Vagina (tissue), 2 donors: ENCODE data around the gene C3orf62. TPM values are rescaled to one million over a fixed set of nuclear protein-coding genes. Genes with fewer than 3 reads are reported as not detected.
A peak's percentile ranks its signal among the peaks of the same experiment; 100 is the strongest.
"Not testable (repeated sequence)": the region's sequence is repeated elsewhere in the genome, so short reads cannot be mapped to it uniquely, and the experiment has no call there.

Source experiments
- DNase-seq, 2 donors: peaks; one replicate each; pipeline ENCODE4 v3.0.0-alpha.2; 2017; ENCODE audit errors: extremely low spot score in 2 of 2
- H3K27ac ChIP-seq: fragments of 200-600 bp; sonication (generic); one replicate; pipeline ENCODE4 v1.5.1; 2019
- H3K27me3 ChIP-seq: fragments of 200-600 bp; sonication (generic); one replicate; pipeline ENCODE4 v1.5.1; 2019
- H3K36me3 ChIP-seq, 2 donors: fragments of 200-600 bp; sonication (generic); one replicate each; pipeline ENCODE4 v1.5.1; 2017 to 2019
- H3K4me1 ChIP-seq: fragments of 200-600 bp; sonication (generic); one replicate; pipeline ENCODE4 v1.5.1; 2019
- H3K4me3 ChIP-seq, 2 donors: fragments of 200-600 bp; sonication (generic); 1 replicate in 1 of 2; 2 replicates in 1 of 2; pipeline ENCODE4 v1.5.1; 2016 to 2019
- H3K9me3 ChIP-seq: fragments of 200-600 bp; sonication (generic); one replicate; pipeline ENCODE4 v1.5.1; 2019
- POLR2A ChIP-seq, 2 donors: fragments of 450-650 bp; IDR thresholded peaks; one replicate each; pipeline ENCODE4 v1.6.1; 2017; ENCODE audit warnings: antibody characterized with exemption in 2 of 2, mild to moderate bottlenecking in 2 of 2, moderate library complexity in 2 of 2
- POLR2AphosphoS5 ChIP-seq, 2 donors: sonication (generic); formaldehyde crosslinking; IDR thresholded peaks; one replicate each; pipeline ENCODE4 v1.9.0; 2017; ENCODE audit warnings: antibody characterized with exemption in 2 of 2, mild to moderate bottlenecking in 2 of 2, low read depth in 1 of 2; ENCODE audit not compliant: insufficient read depth in 1 of 2
- intact Hi-C: fragments of 100-400 bp; cut with DNase I; formaldehyde crosslinking; loops from one replicate; pipeline ENCODE4 v1.15.1; 2023
- microRNA-seq: library from miRNA; unstranded; fragments of <30 nt; microRNA quantifications from one replicate; pipeline ENCODE4, GENCODE V29; 2017; ENCODE audit warnings: borderline number of aligned reads, borderline replicate concordance
- small RNA-seq: library from RNA; depleted of rRNA; stranded (forward); fragments of <200 nt; gene quantifications from one replicate; pipeline ENCODE3, GENCODE V24; 2016
- total RNA-seq: library from RNA; depleted of rRNA; stranded (reverse); fragments of >200 nt; gene quantifications from one replicate; pipeline ENCODE4 v1.2.3, GENCODE V29; 2016
- TF ChIP-seq, protein P1 (sequence below), 3 experiments: fragments of 450-650 bp in 2 of 3; fragments of 200-600 bp in 1 of 3; sonication (generic) in 1 of 3; IDR thresholded peaks; one replicate each; pipeline ENCODE4 v1.5.1; 2017 to 2019; ENCODE audit warnings: antibody characterized with exemption in 3 of 3, mild to moderate bottlenecking in 2 of 3, moderate library complexity in 2 of 3

C3orf62 gene
- total RNA-seq, 1 donor from 2014 or later: 17.9 TPM

DNA sequence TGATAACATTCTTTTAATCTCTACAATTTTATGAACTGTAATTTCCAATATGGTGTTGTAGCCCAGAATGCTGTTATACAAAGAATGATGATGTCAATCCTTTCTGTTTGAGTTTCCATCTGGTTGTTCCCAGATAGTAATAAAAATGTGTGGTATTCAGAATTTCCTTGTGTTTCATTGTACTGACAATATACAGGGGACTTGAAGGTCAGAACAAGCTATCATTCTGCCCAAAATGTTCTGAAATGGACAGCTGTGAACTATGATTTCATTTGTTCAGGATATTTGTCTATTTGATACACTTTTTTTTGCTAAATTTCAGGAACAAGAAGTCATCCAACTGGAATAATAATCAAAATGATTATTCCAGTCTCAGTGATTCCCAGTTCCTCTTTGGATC is 40.8 kb downstream of the C3orf62 start:
- peaks cover 12% of the 10 kb centered on the region for H3K9me3 ChIP-seq
- DNase-seq: no peak
- H3K27ac ChIP-seq: no peak overlapping the region
- H3K4me1 ChIP-seq: no peaks in the 10 kb centered on the region
- intact Hi-C loops: no loop called here
- H3K27me3 ChIP-seq: no peaks in the 10 kb centered on the region
- TF ChIP-seq POLR2A (IDR thresholded peaks at IDR 0.05): no peak
- no peak for TF ChIP-seq POLR2AphosphoS5 (IDR thresholded peaks at IDR 0.05; ENCODE audit: insufficient read depth in 1 of 2, low read depth in 1 of 2)
- H3K36me3 ChIP-seq: no peaks in the 10 kb centered on the region
- H3K4me3 ChIP-seq: no peak overlapping the region

DNA sequence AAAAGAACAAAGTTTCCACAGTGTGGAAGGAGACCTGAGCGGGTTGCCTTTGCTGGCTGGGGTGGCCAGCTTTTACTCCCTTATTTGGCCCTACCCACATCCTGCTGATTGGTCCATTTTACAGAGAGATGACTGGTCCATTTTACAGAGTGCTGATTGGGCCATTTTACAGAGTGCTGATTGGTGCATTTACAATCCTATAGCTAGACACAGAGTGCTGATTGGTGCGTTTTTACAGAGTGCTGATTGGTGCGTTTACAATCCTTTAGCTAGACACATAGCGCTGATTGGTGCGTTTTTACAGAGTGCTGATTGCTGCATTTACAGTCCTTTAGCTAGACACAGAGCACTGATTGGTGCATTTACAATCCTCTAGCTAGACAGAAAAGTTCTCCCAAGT is 48.2 kb downstream of the C3orf62 start:
- H3K4me3 ChIP-seq, H3K27me3 ChIP-seq, H3K36me3 ChIP-seq, intact Hi-C loops, H3K4me1 ChIP-seq, DNase-seq, H3K27ac ChIP-seq: not testable (repeated sequence)
- H3K9me3 ChIP-seq: peaks cover 28% of the 10 kb centered on the region

DNA sequence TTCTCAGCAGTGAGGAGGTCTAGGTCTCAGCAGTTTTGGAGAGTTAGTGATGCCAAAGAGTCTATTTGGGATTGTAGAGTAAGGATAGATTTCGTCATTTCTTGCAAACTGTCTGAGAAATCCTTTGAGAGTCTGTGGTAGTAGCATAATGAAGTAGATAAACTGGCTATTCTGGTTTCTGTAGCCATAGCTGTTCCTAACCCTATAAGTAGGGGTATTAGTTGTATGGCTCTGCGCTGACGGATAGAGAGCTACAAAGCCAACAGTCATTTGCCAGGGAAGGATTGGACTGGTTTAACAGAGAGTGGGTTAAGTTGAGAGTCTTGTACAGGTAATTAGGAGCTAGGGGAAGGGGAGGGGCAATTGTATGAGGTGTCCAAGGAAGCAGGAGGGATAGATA is 55.0 kb downstream of the C3orf62 start:
- intact Hi-C loops: no loop called here
- no peak overlapping the region for H3K4me3 ChIP-seq
- H3K36me3 ChIP-seq: no peaks in the 10 kb centered on the region
- no peak for DNase-seq
- H3K27ac ChIP-seq: peak overlapping the region; percentile 45
- H3K9me3 ChIP-seq: no peaks in the 10 kb centered on the region
- peaks cover 14% of the 10 kb centered on the region for H3K4me1 ChIP-seq
- TF ChIP-seq, protein P1, sequence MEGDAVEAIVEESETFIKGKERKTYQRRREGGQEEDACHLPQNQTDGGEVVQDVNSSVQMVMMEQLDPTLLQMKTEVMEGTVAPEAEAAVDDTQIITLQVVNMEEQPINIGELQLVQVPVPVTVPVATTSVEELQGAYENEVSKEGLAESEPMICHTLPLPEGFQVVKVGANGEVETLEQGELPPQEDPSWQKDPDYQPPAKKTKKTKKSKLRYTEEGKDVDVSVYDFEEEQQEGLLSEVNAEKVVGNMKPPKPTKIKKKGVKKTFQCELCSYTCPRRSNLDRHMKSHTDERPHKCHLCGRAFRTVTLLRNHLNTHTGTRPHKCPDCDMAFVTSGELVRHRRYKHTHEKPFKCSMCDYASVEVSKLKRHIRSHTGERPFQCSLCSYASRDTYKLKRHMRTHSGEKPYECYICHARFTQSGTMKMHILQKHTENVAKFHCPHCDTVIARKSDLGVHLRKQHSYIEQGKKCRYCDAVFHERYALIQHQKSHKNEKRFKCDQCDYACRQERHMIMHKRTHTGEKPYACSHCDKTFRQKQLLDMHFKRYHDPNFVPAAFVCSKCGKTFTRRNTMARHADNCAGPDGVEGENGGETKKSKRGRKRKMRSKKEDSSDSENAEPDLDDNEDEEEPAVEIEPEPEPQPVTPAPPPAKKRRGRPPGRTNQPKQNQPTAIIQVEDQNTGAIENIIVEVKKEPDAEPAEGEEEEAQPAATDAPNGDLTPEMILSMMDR (IDR thresholded peaks at IDR 0.05): no peak
- TF ChIP-seq POLR2AphosphoS5 (IDR thresholded peaks at IDR 0.05; ENCODE audit: insufficient read depth in 1 of 2, low read depth in 1 of 2): peak in 1 of 2 donors; percentile 83
- no peaks in the 10 kb centered on the region for H3K27me3 ChIP-seq

DNA sequence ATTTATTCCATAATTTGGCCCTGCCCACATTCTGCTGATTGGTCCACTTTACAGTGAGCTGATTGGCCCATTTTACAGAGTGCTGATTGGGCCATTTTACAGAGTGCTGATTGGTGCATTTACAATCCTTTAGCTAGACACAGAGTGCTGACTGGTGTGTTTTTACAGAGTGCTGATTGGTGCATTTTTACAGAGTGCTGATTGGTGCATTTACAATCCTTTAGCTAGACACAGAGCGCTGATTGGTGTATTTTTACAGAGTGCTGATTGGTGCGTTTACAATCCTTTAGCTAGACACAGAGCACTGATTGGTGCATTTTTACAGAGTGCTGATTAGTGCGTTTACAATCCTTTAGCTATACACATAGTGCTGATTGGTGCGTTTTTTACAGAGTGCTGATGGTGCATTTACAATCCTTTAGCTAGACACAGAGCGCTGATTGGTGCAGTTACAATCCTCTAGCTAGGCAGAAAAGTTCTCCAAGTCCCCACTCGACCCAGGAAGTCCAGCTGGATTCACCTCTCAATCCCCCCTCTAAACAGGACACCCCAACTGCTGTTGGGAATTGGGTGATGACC is 56.0 kb downstream of the C3orf62 start:
- DNase-seq, H3K9me3 ChIP-seq, H3K27me3 ChIP-seq, intact Hi-C loops, H3K36me3 ChIP-seq, H3K4me3 ChIP-seq: not testable (repeated sequence)
- H3K4me1 ChIP-seq: peaks cover 14% of the 10 kb centered on the region
- H3K27ac ChIP-seq: peak overlapping the region; percentile 45

DNA sequence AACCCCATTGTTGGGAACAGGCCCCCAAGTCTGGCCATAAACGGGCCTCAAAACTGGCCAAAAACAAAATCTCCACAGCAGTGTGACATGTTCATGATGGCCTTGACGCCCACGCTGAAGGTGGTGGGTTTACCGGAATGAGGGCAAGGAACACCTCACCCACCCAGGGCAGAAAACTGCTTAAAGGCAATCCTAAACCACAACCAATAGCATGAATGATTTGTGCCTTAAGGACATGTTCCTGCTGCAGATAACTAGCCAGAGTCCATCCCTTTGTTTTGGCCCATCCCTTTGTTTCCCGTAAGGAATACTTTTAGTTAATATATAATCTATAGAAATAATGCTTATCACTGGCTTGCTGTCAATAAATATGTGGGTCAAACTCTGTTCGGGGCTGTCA is 57.9 kb downstream of the C3orf62 start:
- Histone ChIP-seq H3K4me1 (peaks cover 14% of the 10 kb centered on the region), H3K27me3 (no peaks in the 10 kb centered on the region), H3K4me3 (no peak overlapping the region), H3K27ac (peak overlapping the region; percentile 70), H3K9me3 (no peaks in the 10 kb centered on the region), H3K36me3 (no peaks in the 10 kb centered on the region)
- DNase-seq: no peak
- intact Hi-C loops: no loop called here
- TF ChIP-seq, protein P1 (IDR thresholded peaks at IDR 0.05): no peak
- TF ChIP-seq POLR2AphosphoS5 (IDR thresholded peaks at IDR 0.05; ENCODE audit: insufficient read depth in 1 of 2, low read depth in 1 of 2) (no peak), POLR2A (IDR thresholded peaks at IDR 0.05) (no peak)

Small RNA genes lying within 50 kb of the gene (microRNA-seq; reads per million reads assigned to microRNA genes)
- not detected for gene MIR4271

Small RNA genes lying within 50 kb of the gene (small RNA-seq; reads per million reads assigned to genes)
- gene AC121247.2: not detected
- gene MIR4271: not detected
- not detected for gene RF00019

Other genes with a start within 250 kb of the C3orf62 start
- 185 TPM for gene IMPDH2, start 247.8 kb downstream of the C3orf62 start, total RNA-seq
- 124 TPM for gene QRICH1, start 183.2 kb downstream of the C3orf62 start, total RNA-seq
- gene QARS1, start 172.5 kb downstream of the C3orf62 start, total RNA-seq: 223 TPM
- 59.9 TPM for gene USP19, start 156.4 kb downstream of the C3orf62 start, total RNA-seq
- 526 TPM for gene LAMB2, start 144.2 kb downstream of the C3orf62 start, total RNA-seq
- 30.4 TPM for gene CCDC71, start 110.9 kb downstream of the C3orf62 start, total RNA-seq
- gene KLHDC8B, start 105.6 kb downstream of the C3orf62 start, total RNA-seq: 43.7 TPM
- gene USP4, start 62.8 kb upstream of the C3orf62 start, total RNA-seq: 45.2 TPM
- 326 TPM for gene GPX1, start 81.1 kb upstream of the C3orf62 start, total RNA-seq
- 377 TPM for gene RHOA, start 134.7 kb upstream of the C3orf62 start, total RNA-seq
- 16.7 TPM for gene TCTA, start 135.2 kb upstream of the C3orf62 start, total RNA-seq
- gene AMT, start 145.2 kb upstream of the C3orf62 start, total RNA-seq: 6.1 TPM
- gene NICN1, start 152.1 kb upstream of the C3orf62 start, total RNA-seq: 5.9 TPM
- 46.7 TPM for gene DAG1, start 193.0 kb upstream of the C3orf62 start, total RNA-seq